ENCODE measurements around the gene TSEN54.

Gene TSEN54

GRCh38 chr17:75571885-75572215, 55.5 kb downstream of the TSEN54 start:
- Histone ChIP-seq H3K9ac (ENCODE audit: insufficient read length) (no peak overlapping the region), H3K9me3 (ENCODE audit: low read depth, low read length) (no peaks in the 10 kb centered on the region), H3K36me3 (ENCODE audit: insufficient read depth, low read length) (no peaks in the 10 kb centered on the region), H3K27ac (no peak overlapping the region), H3K4me3 (no peak overlapping the region)
- no peak for DNase-seq (ENCODE audit: low read depth, low spot score)
- TF ChIP-seq POLR2AphosphoS5 (IDR thresholded peaks at IDR 0.05; ENCODE audit: borderline replicate concordance, low read depth, low read length) (no peak), FOXP2 (optimal IDR thresholded peaks at IDR 0.05; ENCODE audit: control extremely low read depth, extremely low read length, insufficient read depth) (no peak), EZH2 (IDR thresholded peaks at IDR 0.05) (no peak)

- H3K9me3 ChIP-seq (ENCODE audit: low read depth, low read length), result no peaks in the 10 kb centered on the region
- TF ChIP-seq FOXP2 (optimal IDR thresholded peaks at IDR 0.05; ENCODE audit: control extremely low read depth, extremely low read length, insufficient read depth) (no peak), POLR2AphosphoS5 (IDR thresholded peaks at IDR 0.05; ENCODE audit: borderline replicate concordance, low read depth, low read length) (no peak), EZH2 (IDR thresholded peaks at IDR 0.05) (no peak)
- DNase-seq (ENCODE audit: low read depth, low spot score), result no peak
- H3K9ac ChIP-seq (ENCODE audit: insufficient read length), result no peak overlapping the region
- H3K4me3 ChIP-seq, result no peak overlapping the region
- H3K36me3 ChIP-seq (ENCODE audit: insufficient read depth, low read length), result no peaks in the 10 kb centered on the region
- no peak overlapping the region for H3K27ac ChIP-seq
Observed at GRCh38 chr17:75572713-75573539, 56.6 kb downstream of the TSEN54 start.

- H3K27ac ChIP-seq, result no peak overlapping the region
- no peak overlapping the region for H3K4me3 ChIP-seq
- no peaks in the 10 kb centered on the region for H3K36me3 ChIP-seq (ENCODE audit: insufficient read depth, low read length)
- H3K9me3 ChIP-seq (ENCODE audit: low read depth, low read length), result no peaks in the 10 kb centered on the region
- TF ChIP-seq EZH2 (IDR thresholded peaks at IDR 0.05) (no peak), FOXP2 (optimal IDR thresholded peaks at IDR 0.05; ENCODE audit: control extremely low read depth, extremely low read length, insufficient read depth) (no peak), POLR2AphosphoS5 (IDR thresholded peaks at IDR 0.05; ENCODE audit: borderline replicate concordance, low read depth, low read length) (no peak)
- no peak overlapping the region for H3K9ac ChIP-seq (ENCODE audit: insufficient read length)
- DNase-seq (ENCODE audit: low read depth, low spot score), result no peak
Observed at GRCh38 chr17:75573540-75573957, 57.2 kb downstream of the TSEN54 start.

- H3K27ac ChIP-seq, result no peak overlapping the region
- no peak for TF ChIP-seq EZH2 (IDR thresholded peaks at IDR 0.05)
- no peak for TF ChIP-seq POLR2AphosphoS5 (IDR thresholded peaks at IDR 0.05; ENCODE audit: borderline replicate concordance, low read depth, low read length)
- no peak for TF ChIP-seq FOXP2 (optimal IDR thresholded peaks at IDR 0.05; ENCODE audit: control extremely low read depth, extremely low read length, insufficient read depth)
- no peak for DNase-seq (ENCODE audit: low read depth, low spot score)
- H3K4me3 ChIP-seq, result no peak overlapping the region
- H3K9me3 ChIP-seq (ENCODE audit: low read depth, low read length), result no peaks in the 10 kb centered on the region
- H3K9ac ChIP-seq (ENCODE audit: insufficient read length), result no peak overlapping the region
- no peaks in the 10 kb centered on the region for H3K36me3 ChIP-seq (ENCODE audit: insufficient read depth, low read length)
Observed at GRCh38 chr17:75573994-75574393, 57.7 kb downstream of the TSEN54 start.

Measured in SK-N-MC (cell line).